Eye (tissue), 1 donor: ENCODE results near the gene TCTN3.
A peak's percentile ranks its signal among the peaks of the same experiment; 100 is the strongest.
"Not testable (repeated sequence)": the region's sequence is repeated elsewhere in the genome, so short reads cannot be mapped to it uniquely, and the experiment has no call there.

Experiments used
- DNase-seq: peaks from one replicate; pipeline ENCODE4 v3.0.0-alpha.2; 2015

The TCTN3 gene, protein sequence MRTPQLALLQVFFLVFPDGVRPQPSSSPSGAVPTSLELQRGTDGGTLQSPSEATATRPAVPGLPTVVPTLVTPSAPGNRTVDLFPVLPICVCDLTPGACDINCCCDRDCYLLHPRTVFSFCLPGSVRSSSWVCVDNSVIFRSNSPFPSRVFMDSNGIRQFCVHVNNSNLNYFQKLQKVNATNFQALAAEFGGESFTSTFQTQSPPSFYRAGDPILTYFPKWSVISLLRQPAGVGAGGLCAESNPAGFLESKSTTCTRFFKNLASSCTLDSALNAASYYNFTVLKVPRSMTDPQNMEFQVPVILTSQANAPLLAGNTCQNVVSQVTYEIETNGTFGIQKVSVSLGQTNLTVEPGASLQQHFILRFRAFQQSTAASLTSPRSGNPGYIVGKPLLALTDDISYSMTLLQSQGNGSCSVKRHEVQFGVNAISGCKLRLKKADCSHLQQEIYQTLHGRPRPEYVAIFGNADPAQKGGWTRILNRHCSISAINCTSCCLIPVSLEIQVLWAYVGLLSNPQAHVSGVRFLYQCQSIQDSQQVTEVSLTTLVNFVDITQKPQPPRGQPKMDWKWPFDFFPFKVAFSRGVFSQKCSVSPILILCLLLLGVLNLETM

DNA sequence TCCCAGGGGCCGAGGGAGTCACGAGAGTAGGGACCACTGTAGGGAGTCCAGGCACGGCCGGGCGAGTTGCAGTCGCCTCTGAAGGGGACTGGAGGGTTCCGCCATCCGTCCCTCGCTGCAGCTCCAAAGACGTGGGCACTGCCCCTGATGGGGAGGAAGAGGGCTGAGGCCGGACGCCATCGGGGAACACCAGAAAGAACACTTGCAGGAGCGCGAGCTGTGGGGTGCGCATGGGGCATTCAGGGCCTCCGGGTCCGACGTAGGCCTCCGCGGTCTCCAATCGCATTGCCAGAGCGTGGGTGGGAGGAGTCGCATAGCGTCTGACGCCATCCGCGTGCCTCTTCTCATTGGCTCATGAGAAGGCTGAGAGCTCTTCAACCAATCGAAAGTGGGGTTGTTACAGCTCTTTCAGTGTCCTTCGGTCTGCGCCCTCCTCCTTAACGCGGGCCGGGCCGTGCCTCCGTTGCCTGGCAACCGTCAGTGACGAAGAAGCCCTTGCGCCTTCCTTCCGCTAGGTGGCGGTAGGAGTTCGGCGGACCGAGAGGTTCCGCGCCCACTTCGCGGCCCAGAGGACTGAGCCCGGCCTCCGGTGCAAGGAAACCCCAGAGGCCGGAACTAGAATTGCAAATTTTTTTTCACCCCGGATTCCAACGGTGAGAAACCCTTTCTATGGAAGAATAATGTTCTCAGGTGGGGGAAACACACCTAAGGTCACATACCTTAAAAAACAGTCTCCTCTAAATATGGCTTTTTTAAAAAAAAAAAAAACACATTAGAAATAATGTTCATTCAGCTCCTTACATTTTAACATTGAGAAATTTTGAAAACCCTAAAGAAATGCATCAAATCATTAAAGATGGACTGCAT is at the start of gene TCTN3:
Gene TCTN3, minus strand, starts transcription at position 260 of the 867 bp plus-strand sequence. Its CDS starts 28 bp downstream, at position 232.
- DNase-seq: peak; percentile 100

DNA sequence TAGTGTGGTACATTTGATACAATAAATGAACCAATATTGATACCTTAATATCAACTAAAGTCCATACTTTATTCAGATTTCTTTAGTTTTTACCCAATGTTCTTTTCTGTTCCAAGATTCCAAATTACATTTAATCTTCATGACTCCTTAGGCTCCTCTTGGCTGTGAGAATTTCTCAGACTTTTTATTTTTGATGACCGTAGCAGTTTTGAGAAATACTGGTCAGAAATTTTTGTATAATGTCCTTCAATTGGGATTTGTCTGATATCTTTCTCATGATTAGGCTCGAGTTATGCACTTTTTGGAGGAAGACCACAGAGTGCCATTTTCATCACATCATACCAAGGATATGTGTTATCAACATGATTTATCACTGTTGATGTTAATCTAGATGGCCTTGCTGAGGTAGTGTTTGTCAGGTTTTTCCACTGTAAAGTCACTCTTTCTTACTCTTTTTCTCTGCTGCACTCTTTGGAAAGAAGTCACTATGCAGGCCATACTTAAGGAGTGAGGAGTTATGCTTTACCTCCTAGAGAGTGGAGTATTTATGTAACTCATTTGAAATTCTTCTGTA is 49.3 kb upstream of the TCTN3 start:
- DNase-seq: no peak

DNA sequence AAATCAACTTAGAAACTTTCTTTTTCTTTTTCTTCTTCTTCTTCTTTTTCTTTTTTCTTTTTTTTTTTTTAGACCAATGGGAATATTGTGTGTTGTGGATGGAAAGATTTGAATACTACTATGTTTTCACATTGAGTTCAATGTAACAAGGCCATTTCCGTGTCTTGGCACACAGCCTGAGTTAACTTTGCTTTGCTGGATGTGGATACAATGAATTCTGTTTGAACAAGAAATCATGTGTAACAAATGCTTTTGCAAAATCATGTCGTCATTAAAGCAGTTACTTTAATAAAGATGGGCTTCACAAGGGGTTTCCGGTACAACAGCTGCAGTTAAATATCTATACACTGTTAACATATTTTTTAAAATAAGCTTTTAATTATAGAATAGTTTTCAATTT is 48.8 kb upstream of the TCTN3 start:
- DNase-seq: peak; percentile 51

DNA sequence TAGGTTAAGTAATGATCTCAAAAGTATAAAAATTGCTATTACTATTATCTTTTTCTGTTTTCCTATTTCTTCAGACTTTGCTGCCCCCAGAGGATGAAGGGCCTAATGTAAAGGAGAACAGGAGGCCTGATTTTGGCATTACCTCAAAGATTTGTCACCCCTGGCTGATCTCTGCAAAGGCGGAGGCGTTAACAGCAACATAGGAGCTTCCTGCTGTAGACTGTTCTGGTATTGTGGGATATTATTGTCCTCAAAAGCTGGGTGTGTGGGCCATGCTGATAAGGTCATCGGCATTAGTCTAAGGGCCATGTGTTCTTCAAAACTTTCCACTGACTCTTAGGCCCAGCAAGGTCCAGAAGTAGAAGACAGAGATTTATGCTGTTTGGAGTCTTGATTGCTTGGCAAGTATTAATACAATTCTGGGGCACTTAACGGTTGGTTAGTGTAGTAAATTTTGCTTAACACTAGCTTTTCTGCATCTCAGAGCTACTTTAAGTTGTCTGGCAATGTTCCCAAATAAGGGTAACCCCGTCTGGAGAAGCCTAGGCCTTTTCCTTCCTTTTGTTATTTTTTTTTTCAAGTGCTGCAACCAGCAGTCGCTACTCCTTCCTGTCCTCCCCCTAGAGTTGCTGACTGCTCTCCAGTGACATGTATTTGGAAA is 48.2 kb upstream of the TCTN3 start:
- DNase-seq: peak; percentile 21

DNA sequence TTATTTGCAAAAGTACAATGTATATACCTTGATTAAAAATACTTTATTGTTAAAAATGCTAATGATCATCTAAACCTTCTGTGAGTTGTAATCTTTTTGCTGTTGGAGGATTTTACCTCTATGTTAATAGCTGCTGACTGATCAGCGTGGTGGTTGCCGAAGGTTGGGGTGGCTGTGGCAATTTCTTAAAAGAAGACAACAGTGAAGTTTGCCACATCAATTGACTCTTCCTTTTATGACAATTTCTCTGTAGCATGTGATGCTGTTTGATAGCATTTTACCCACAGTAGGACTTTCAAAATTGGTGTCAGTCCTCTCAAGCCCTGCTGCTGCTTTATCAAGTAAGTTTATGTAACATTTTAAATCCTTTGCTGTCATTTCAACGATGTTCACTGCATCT is 45.3 kb upstream of the TCTN3 start:
- DNase-seq: no peak

DNA sequence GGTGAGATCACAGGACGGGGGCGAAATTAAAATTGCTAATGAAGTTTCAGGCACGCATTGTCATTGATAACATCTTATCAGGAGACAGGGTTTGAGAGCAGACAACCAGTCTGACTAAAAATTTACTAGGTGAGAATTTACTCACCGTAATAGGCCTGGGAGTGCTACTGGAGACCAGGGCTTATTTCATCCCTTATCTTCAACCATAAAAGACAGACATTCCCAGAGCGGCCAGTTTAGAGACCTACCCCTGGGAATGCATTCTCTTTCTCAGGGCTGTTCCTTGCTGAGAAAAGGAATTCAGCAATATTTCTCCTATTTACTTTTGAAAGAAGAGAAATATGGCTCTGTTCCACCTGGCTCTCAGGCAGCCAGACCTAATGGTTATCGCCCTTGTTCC is 39.2 kb upstream of the TCTN3 start:
- DNase-seq: not testable (repeated sequence)

DNA sequence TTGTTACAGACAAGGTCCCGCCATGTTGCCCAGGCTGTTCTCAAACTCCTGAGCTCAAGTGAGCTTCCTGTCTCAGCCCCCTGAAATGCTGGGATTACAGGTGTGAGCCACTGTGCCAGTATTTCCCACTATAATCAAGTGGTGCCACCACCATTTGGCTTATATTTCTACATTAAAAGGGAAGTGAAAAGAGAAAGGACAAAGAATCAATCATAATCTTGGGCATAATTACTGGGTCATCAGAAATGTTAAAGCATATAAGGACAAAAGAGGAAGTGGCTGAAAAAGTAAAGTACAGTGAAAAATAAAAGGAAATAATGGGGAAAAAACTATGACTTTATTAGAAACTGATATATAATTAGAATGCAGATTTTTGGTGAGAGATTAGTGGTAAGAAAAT is 36.5 kb upstream of the TCTN3 start:
- no peak for DNase-seq

DNA sequence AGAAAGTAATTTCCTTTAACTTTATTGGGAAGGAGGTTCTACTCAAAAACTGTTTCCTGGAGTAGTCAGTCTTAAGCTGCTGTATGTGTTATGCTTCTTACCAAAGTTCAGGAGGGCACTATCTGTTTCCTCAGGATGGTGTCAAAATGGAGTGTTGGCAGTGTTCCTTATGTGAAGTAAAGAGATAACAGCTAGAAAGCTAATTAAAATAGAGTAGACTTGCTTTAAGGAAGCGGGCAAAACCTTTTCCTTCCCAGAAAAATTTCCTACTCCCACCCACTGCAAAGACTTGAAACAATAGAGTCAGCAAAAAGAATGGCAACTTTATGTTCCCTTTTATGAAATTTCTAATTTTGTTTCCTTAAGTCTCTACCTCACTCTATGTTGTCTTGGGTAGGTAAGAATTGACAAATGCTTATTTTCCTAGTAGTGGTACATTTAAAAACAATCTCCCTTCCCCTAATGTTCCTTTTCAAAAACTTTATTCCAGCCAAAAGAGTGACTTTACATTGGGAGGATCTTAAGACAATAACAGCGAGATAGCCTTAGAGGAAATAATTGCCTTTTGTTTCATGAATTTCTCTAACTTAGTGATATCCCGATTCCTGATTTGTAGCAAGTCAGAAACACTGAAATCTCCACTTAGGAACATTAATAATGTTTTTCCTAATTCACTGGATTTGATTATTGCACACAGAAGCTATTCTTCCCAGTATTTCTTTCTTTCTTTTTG is 35.8 kb upstream of the TCTN3 start:
- DNase-seq: no peak

DNA sequence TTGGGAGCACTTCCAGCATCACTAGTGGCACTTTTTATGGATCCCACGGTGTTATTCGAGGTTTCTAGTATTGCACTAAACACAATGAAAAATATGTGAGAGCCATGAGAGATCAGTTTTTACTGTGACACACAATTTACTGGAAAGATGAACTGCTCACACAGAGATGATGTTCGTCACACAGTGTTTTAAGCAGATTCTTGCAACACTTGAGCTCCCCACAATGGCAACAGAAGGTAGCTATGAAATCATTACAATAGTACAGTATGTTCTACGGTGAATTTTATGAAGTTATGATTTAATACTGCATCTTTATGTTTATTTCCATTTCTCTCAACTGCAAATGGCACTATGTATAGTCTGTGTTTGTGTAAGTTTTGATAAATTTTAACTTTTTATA is 34.8 kb upstream of the TCTN3 start:
- DNase-seq: no peak

DNA sequence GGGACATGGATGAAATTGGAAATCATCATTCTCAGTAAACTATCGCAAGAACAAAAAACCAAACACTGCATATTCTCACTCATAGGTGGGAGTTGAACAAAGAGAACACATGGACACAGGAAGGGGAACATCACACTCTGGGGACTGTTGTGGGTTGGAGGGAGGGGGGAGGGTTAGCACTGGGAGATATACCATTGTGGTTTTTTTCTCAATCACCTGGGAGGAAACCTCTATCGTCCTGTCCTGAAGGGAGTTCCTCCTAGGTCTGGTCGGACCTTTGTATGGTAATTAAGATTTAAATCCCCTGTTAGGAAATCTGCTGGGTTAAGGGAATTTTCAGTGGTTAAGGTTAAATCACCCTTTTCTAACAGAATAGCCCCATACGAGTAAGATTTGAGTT is 28.8 kb upstream of the TCTN3 start:
- not testable (repeated sequence) for DNase-seq

DNA sequence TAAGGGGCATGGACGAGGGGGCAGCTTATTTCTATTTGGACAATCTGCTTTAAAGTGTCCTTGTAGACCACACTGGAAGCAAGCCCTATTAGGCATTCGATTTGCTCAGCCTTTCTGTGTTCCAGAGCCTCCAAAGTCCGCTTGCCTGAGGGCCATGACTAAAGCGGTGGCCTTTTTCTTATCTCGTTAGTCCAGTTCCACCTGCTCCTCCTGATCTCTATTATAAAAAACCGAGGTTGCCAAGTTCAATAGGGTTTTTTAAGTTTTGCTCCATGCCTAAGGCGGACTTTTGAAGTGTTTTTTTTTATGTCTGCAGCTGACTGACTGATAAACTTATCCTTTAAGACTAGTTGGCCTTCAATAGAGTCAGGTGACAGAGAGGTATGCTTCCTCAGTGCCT is 27.0 kb upstream of the TCTN3 start:
- not testable (repeated sequence) for DNase-seq

DNA sequence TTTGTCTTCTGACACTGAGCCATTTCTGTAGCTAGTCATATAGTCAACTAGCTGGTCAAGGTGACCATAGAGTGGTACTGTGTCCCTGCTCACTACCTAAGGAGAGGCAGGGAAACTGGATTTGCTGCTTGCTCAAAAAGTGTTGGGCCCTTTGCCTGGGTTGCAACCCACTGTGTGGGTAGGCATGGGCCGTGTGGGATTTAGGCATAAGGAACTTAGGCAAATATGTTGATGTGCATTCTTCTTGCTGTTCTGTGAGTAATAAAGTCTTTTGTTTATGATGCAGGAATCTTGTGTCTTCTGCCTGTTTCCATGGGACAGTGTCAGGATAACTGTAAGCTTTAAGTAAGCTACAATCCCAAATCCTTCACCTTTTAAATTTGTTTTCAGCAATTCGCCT is 23.1 kb upstream of the TCTN3 start:
- no peak for DNase-seq

DNA sequence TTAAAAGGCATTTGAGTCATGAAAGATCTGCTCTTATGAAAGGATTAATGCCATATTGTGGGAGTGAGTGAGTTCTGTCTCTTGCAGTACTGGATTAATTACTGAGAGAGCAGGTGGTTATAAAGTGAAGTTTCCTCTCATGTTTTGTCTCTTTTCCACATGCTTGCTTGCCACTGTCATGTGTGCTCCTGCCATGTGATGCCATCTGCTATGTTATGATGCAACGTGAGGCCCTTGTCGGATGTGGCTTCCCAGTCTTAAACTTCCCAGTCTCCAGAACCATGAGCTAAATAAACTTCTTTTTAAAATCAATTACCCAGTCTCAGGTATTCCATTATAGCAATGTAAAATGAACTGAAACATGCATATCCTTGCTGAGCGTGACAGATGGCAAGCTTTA is 22.7 kb upstream of the TCTN3 start:
- no peak for DNase-seq

DNA sequence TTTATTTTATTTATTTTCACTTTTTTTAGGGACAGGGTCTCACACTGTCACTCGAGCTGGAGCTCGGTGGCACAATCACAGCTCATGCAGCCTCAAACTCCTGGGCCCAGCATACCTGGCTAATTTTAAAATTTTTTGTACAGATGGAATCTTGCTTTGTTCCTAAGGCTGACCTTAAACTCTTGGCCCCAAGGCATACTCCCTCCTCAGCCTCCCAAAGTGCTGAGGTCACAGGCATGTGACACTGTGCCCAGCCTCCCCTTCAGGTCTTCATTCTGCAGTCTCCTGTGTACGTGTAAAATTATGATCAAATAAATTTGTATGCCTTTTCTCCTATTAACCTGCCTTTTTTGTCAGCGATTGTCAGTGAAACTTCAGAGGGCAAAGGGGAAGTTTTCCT is 17.8 kb upstream of the TCTN3 start:
- DNase-seq: no peak

DNA sequence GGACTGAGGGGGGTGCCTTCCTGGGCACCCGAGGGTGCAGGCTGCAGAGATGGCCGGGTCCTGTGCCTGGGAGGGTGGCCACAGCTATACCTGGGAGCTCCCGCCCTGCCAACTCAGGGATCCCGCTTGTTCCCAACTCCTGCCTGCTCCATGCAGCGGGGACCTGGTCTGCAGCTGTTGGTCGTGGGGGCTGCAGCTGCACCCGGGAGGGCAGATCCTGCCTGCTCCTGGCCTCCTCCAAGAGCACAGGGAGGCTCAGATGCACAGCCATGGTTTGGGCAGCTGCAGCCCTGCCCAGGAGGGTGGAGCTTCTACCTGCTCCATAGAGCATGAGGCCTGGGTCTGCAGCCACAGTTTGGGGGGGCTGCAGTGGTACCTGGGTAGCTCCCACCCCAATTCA is 13.3 kb upstream of the TCTN3 start:
- DNase-seq: no peak

DNA sequence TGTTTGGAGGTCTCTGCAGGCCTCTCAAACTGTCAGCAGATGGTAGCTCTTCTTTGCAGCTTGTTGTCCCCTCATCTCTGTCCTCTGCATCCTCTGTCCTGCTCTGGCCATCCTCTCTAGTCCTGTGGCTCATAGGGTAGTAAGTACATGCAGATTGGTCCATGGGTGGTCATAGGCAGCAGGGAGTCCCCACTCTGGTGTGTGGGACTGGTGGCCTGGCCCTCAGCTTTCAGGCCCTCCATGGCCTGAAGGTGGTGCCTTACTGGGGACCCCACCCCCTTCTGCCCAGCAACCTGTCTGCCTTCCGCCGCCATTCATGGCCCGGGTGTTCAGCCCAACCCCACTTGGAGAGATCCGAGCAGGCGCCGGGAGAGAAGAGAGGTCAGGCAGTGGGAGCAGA is 12.8 kb upstream of the TCTN3 start:
- DNase-seq: no peak

DNA sequence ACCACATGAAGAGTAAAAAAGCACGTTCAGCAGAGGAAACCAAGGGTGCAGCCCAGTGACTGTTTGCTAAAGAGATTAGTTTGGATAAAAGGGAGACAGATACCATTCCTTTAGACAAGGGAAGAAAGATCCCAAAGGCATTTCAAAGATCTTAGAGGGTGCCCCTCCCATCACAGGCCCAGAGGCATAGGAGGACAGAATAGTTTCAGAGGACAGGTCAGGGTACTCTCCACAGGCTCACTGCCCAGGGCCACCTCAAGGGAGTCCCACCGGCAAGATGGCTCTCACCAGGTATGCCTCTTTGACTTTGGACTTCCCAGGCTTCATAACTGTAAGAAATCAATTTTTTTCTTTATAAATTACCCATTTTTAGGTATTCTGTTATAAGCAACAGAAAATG is 4.7 kb upstream of the TCTN3 start:
- no peak for DNase-seq

DNA sequence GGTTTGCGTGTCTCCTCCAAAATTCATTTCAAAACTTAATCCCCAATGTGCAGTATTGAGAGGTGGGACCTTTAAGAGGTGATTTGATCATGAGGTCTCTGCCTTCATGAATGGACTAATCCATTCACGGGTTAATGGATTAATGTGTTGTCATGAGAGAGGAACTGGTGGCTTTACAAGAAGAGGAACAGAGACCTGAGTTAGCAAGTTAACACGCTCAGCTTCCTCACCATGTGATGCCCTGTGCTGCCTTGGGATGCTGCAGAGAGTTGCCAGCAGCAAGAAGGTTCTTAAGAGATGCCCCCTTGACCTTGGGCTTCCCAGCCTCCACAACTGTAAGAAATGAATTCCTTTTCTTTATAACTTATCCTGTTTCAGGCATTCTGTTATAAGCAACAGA is 3.7 kb upstream of the TCTN3 start:
- no peak for DNase-seq

DNA sequence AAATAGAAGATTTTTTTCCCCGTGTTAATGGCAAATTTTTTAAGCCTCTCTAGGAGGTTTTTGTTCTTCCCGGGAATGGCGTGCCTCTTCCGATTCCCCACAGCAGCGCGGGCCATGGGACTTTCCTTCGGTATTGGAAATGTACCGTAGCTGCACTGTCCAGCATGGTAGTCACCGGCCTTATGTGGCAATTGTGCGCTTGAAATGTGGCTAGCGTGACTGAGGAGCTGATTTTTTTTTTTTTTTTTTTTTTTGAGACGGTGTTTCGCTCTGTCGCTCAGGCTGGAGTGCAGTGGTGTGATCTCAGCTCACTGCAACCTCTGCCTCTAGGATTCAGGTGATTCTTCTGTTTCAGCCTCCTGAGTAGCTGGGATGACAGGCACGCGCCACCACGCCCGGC is 938 bp upstream of the TCTN3 start:
- DNase-seq: no peak

DNA sequence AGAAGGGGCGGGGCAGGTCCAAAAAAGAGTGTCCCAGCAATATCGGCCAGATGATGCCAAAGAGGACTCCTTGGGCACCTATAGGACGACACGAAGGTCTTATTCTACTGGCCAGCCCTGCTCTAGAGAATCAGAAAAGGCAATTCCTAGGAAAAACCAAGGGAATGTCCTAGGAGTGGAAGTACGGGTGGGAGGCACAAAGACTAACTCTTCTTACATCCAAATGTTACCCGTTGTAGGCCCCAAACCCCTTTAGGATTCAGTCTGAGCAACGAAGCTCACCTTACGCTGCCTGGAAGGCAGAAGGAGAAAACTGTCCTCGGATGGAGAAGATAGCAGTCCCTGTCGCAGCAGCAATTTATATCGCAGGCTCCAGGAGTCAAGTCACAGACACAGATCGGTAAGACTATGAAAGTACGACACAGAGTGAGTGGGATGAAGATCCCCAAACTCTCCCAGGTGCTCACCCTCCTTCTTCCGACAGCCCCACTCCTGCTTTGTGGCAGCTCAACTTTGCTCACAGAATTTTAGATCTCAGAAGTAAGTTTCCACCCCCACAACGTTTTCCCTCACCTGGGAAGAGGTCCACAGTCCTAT is 558 bp downstream of the TCTN3 start:
- no peak for DNase-seq

DNA sequence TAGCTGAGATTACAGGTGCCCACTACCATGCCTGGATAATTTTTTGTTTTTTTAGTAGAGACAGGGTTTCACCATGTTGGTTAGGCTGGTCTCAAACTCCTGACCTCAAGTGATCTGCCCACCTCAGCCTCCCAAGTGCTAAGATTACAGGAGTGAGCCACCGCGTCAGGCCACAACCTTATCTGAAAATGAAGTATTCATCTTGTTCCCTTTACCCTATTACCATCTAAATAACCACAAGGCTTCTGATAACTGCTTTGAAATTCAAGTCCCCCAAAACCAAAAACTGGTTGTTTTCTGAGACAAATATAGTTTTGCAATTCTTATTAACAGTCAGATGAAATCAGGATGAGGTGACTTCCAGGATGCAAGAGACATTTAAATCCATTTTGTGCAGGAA is 2.4 kb downstream of the TCTN3 start:
- DNase-seq: no peak

DNA sequence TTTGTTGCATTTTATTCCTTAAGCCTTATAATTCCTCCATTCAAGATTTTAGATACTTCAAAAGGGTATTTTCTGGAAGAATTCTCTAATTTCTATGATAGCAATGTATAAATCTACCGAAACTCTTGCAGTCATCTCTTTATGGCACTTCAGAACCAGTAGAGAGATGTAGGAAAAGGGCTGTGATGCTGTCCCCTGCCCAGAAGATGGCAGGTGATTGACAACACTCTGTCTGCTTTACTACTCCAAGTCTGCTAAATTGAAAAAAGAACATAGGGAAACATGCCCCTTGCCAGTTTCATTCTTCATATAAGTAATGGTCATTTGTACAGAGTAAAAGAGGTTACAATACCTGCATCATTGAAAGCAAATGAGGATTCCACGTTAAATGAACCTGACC is 5.1 kb downstream of the TCTN3 start:
- no peak for DNase-seq
